Measurements from ENCODE around the gene THOC5.
"Not testable (repeated sequence)": the region's sequence is repeated elsewhere in the genome, so short reads cannot be mapped to it uniquely, and the experiment has no call there.

THOC5 gene

DNA sequence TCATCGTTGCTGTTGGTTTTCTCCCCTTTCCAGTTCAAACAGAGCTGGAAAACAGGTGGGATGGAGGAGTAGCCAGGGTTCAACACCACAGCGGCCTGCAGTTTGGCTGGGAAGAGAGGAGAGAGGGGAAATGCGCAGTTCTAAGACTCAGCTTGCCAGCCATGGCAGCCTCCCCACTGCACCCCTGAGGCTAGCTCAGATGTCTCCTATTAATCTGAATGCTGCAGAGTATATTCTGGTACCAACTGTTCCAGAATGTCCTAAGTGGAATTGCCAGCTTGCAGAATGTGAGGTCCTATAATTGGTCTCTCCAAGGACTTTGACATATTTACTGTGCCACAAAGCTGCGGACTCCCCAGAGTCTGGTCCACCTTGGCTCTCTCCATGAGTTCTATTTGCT, 41.5 kb downstream of the THOC5 start:
- Histone ChIP-seq H3K27me3 (ENCODE audit: control insufficient read depth, insufficient read depth, low read length, poor library complexity, severe bottlenecking) (no peaks in the 10 kb centered on the region), H3K9me3 (ENCODE audit: control insufficient read depth, low read length) (no peaks in the 10 kb centered on the region), H3K4me1 (ENCODE audit: control insufficient read depth, insufficient read depth, low read length) (no peaks in the 10 kb centered on the region), H3K27ac (ENCODE audit: insufficient read depth, low read depth, low read length, poor library complexity, severe bottlenecking) (no peak overlapping the region), H3K36me3 (ENCODE audit: control insufficient read depth, insufficient read depth, low read length) (peaks cover 43% of the 10 kb centered on the region), H3K4me3 (ENCODE audit: insufficient read depth, low read depth, low read length) (no peak overlapping the region)
- 79 to 87% methylated on average over 4 of the region's 4 CpGs for WGBS, 2 experiments

- Histone ChIP-seq H3K36me3 (ENCODE audit: control insufficient read depth, insufficient read depth, low read length) (peaks cover 46% of the 10 kb centered on the region), H3K4me1 (ENCODE audit: control insufficient read depth, insufficient read depth, low read length) (no peaks in the 10 kb centered on the region), H3K4me3 (ENCODE audit: insufficient read depth, low read depth, low read length) (no peak overlapping the region)
These were observed 42.3 kb downstream of the THOC5 start for GRCh38 chr22:29511126-29511862.

GRCh38 chr22:29510542-29510941, 43.0 kb downstream of the THOC5 start:
- no peak overlapping the region for H3K27ac ChIP-seq (ENCODE audit: insufficient read depth, low read depth, low read length, poor library complexity, severe bottlenecking)
- no peaks in the 10 kb centered on the region for H3K9me3 ChIP-seq (ENCODE audit: control insufficient read depth, low read length)
- H3K36me3 ChIP-seq (ENCODE audit: control insufficient read depth, insufficient read depth, low read length), result peaks cover 41% of the 10 kb centered on the region
- no peaks in the 10 kb centered on the region for H3K27me3 ChIP-seq (ENCODE audit: control insufficient read depth, insufficient read depth, low read length, poor library complexity, severe bottlenecking)
- 95 to 98% methylated on average over 2 of the region's 2 CpGs for WGBS, 2 experiments
- H3K4me3 ChIP-seq (ENCODE audit: insufficient read depth, low read depth, low read length), result no peak overlapping the region
- H3K4me1 ChIP-seq (ENCODE audit: control insufficient read depth, insufficient read depth, low read length), result no peaks in the 10 kb centered on the region

More at GRCh38 chr22:29511126-29511862, 42.3 kb downstream of the THOC5 start:
- Histone ChIP-seq H3K27me3 (ENCODE audit: control insufficient read depth, insufficient read depth, low read length, poor library complexity, severe bottlenecking) (no peaks in the 10 kb centered on the region), H3K9me3 (ENCODE audit: control insufficient read depth, low read length) (no peaks in the 10 kb centered on the region), H3K27ac (ENCODE audit: insufficient read depth, low read depth, low read length, poor library complexity, severe bottlenecking) (no peak overlapping the region)
- WGBS, 2 experiments, result 92 to 93% methylated on average over 8 of the region's 8 CpGs

GRCh38 chr22:29509815-29510214, 43.7 kb downstream of the THOC5 start:
- 92 to 100% methylated on average over 1 of the region's 1 CpG for WGBS, 2 experiments
- no peak overlapping the region for H3K27ac ChIP-seq (ENCODE audit: insufficient read depth, low read depth, low read length, poor library complexity, severe bottlenecking)
- no peak overlapping the region for H3K4me3 ChIP-seq (ENCODE audit: insufficient read depth, low read depth, low read length)
- no peaks in the 10 kb centered on the region for H3K4me1 ChIP-seq (ENCODE audit: control insufficient read depth, insufficient read depth, low read length)
- no peaks in the 10 kb centered on the region for H3K27me3 ChIP-seq (ENCODE audit: control insufficient read depth, insufficient read depth, low read length, poor library complexity, severe bottlenecking)
- peaks cover 41% of the 10 kb centered on the region for H3K36me3 ChIP-seq (ENCODE audit: control insufficient read depth, insufficient read depth, low read length)
- no peaks in the 10 kb centered on the region for H3K9me3 ChIP-seq (ENCODE audit: control insufficient read depth, low read length)

DNA sequence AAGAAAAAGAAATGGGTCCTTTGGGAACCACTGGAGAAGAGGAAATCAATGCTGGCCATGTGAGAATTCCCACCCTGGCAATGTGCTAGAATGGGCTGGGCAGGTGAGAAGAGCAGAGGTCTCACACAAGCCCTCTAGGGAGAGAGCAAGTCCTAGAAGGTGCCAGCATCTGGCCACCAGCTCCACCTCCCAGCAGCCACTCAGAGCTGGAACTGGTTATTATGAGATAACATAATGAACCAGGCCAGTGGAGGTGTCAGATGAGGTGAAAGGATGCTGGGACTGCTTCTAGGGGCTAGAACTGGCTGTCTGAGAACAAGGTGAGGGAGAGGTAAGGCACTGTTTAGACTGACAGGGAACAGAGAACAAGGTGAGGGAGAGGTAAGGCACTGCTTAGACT, 44.3 kb downstream of the THOC5 start:
- Histone ChIP-seq H3K4me1 (ENCODE audit: control insufficient read depth, insufficient read depth, low read length) (no peaks in the 10 kb centered on the region), H3K27me3 (ENCODE audit: control insufficient read depth, insufficient read depth, low read length, poor library complexity, severe bottlenecking) (no peaks in the 10 kb centered on the region), H3K9me3 (ENCODE audit: control insufficient read depth, low read length) (no peaks in the 10 kb centered on the region), H3K36me3 (ENCODE audit: control insufficient read depth, insufficient read depth, low read length) (peaks cover 41% of the 10 kb centered on the region), H3K27ac (ENCODE audit: insufficient read depth, low read depth, low read length, poor library complexity, severe bottlenecking) (no peak overlapping the region), H3K4me3 (ENCODE audit: insufficient read depth, low read depth, low read length) (no peak overlapping the region)

DNA sequence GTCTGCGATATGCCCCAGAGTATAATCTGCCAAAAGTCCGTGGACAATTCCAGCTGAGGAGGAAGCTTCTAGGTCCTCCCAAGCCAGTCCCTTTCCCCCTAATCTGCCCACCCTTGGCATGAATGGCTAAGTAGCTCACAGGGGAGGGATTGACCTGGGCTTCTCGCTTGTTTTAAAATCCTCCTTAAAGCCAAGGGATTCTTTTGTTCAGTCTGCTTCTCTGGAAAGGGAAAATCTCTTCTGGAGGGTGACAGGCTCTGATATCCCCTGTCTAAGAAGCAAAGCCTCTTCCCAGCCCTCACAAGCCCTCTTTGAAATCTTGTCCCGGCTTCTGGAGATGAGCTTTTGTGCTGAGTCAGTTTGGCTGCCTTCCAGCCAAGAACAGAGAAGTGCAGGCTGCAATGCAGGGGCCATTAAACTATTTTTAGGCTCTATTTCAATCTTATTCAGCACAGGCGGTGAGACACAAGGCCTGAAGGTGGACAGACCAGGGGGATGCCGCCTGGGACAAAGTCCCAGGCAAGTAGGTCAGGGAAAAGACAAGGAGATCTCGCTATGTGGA, 49.7 kb downstream of the THOC5 start:
- H3K9me3 ChIP-seq (ENCODE audit: control insufficient read depth, low read length), result no peaks in the 10 kb centered on the region
- no peaks in the 10 kb centered on the region for H3K4me1 ChIP-seq (ENCODE audit: control insufficient read depth, insufficient read depth, low read length)
- peak overlapping the region; percentile 88 for H3K27ac ChIP-seq (ENCODE audit: insufficient read depth, low read depth, low read length, poor library complexity, severe bottlenecking)
- H3K4me3 ChIP-seq (ENCODE audit: insufficient read depth, low read depth, low read length), result no peak overlapping the region
- WGBS, 2 experiments, result 71 to 76% methylated on average over 7 of the region's 7 CpGs
- H3K36me3 ChIP-seq (ENCODE audit: control insufficient read depth, insufficient read depth, low read length), result peaks cover 19% of the 10 kb centered on the region
- no peaks in the 10 kb centered on the region for H3K27me3 ChIP-seq (ENCODE audit: control insufficient read depth, insufficient read depth, low read length, poor library complexity, severe bottlenecking)

DNA sequence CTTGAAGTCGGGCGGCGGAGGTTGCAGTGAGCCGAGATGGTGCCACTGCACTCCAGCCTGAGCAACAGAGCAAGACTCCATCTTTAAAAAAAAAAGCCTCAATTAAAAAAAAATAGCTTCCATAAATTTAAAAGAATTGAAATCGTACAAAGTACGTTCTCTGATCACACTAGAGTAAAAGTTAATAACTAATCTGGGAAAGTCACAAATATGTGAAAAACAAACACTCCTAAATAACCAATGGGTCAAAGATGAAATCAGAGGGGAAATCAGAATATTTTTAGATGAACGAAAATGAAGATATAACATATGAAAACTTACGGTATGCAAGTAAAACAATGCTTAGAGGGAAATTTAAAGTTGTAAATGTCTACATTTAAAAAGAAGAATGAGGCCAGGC, 53.7 kb downstream of the THOC5 start:
- Histone ChIP-seq H3K4me3 (ENCODE audit: insufficient read depth, low read depth, low read length) (no peak overlapping the region), H3K36me3 (ENCODE audit: control insufficient read depth, insufficient read depth, low read length) (no peaks in the 10 kb centered on the region), H3K4me1 (ENCODE audit: control insufficient read depth, insufficient read depth, low read length) (no peaks in the 10 kb centered on the region), H3K27ac (ENCODE audit: insufficient read depth, low read depth, low read length, poor library complexity, severe bottlenecking) (no peak overlapping the region), H3K9me3 (ENCODE audit: control insufficient read depth, low read length) (no peaks in the 10 kb centered on the region), H3K27me3 (ENCODE audit: control insufficient read depth, insufficient read depth, low read length, poor library complexity, severe bottlenecking) (no peaks in the 10 kb centered on the region)
- WGBS, 2 experiments, result 93 to 95% methylated on average over 7 to 8 of the region's 8 CpGs

GRCh38 chr22:29493636-29494035, 59.9 kb downstream of the THOC5 start:
- H3K9me3 ChIP-seq (ENCODE audit: control insufficient read depth, low read length), result no peaks in the 10 kb centered on the region
- no peaks in the 10 kb centered on the region for H3K27me3 ChIP-seq (ENCODE audit: control insufficient read depth, insufficient read depth, low read length, poor library complexity, severe bottlenecking)
- no peaks in the 10 kb centered on the region for H3K4me1 ChIP-seq (ENCODE audit: control insufficient read depth, insufficient read depth, low read length)
- H3K4me3 ChIP-seq (ENCODE audit: insufficient read depth, low read depth, low read length), result no peak overlapping the region
- H3K27ac ChIP-seq (ENCODE audit: insufficient read depth, low read depth, low read length, poor library complexity, severe bottlenecking), result no peak overlapping the region
- 86 to 93% methylated on average over 1 of the region's 1 CpG for WGBS, 2 experiments
- H3K36me3 ChIP-seq (ENCODE audit: control insufficient read depth, insufficient read depth, low read length), result no peaks in the 10 kb centered on the region

DNA sequence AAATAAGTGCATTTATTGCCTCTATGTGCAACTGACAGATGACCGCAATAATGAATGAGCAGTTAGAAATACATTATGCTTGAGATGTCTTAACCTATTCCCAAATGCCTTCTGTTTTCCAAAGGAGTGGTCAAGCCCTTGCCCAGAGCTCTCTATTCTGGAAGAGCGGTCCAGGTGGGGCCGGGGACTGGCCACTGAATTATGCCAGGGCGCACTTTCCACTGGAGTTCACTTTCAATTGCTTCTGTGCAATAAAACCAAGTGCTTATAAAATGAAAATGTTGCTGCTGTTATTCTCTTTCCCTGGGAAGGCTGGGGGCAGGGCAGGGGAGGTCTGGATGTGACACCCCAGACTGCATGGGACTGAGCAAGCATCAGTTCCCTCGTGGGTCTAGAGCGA, 62.5 kb downstream of the THOC5 start:
- 94 to 95% methylated on average over 6 of the region's 6 CpGs for WGBS, 2 experiments
- H3K27ac ChIP-seq (ENCODE audit: insufficient read depth, low read depth, low read length, poor library complexity, severe bottlenecking), result no peak overlapping the region
- H3K36me3 ChIP-seq (ENCODE audit: control insufficient read depth, insufficient read depth, low read length), result no peaks in the 10 kb centered on the region
- no peaks in the 10 kb centered on the region for H3K27me3 ChIP-seq (ENCODE audit: control insufficient read depth, insufficient read depth, low read length, poor library complexity, severe bottlenecking)
- no peaks in the 10 kb centered on the region for H3K9me3 ChIP-seq (ENCODE audit: control insufficient read depth, low read length)
- H3K4me3 ChIP-seq (ENCODE audit: insufficient read depth, low read depth, low read length), result no peak overlapping the region
- no peaks in the 10 kb centered on the region for H3K4me1 ChIP-seq (ENCODE audit: control insufficient read depth, insufficient read depth, low read length)

DNA sequence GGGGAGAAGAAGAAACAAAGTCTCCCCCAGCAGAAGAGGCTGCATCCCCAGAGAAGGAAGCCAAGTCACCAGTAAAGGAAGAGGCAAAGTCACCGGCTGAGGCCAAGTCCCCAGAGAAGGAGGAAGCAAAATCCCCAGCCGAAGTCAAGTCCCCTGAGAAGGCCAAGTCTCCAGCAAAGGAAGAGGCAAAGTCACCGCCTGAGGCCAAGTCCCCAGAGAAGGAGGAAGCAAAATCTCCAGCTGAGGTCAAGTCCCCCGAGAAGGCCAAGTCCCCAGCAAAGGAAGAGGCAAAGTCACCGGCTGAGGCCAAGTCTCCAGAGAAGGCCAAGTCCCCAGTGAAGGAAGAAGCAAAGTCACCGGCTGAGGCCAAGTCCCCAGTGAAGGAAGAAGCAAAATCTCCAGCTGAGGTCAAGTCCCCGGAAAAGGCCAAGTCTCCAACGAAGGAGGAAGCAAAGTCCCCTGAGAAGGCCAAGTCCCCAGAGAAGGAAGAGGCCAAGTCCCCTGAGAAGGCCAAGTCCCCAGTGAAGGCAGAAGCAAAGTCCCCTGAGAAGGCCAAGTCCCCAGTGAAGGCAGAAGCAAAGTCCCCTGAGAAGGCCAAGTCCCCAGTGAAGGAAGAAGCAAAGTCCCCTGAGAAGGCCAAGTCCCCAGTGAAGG, 64.3 kb downstream of the THOC5 start:
- 93 to 95% methylated on average over 8 of the region's 8 CpGs for WGBS, 2 experiments

More for the DNA sequence above, 64.3 kb downstream of the THOC5 start:
- H3K27ac ChIP-seq (ENCODE audit: insufficient read depth, low read depth, low read length, poor library complexity, severe bottlenecking); H3K36me3 ChIP-seq (ENCODE audit: control insufficient read depth, insufficient read depth, low read length); H3K4me1 ChIP-seq (ENCODE audit: control insufficient read depth, insufficient read depth, low read length); H3K9me3 ChIP-seq (ENCODE audit: control insufficient read depth, low read length); H3K4me3 ChIP-seq (ENCODE audit: insufficient read depth, low read depth, low read length); H3K27me3 ChIP-seq (ENCODE audit: control insufficient read depth, insufficient read depth, low read length, poor library complexity, severe bottlenecking): not testable (repeated sequence)
